RWPE2 (cell line): ENCODE measurements around the gene ICE1.

Experiments used
- ATAC-seq: fragments of 200-7000 bp; cut with Tn5 transposase; 3 replicates; pipeline ENCODE4 v1.9.1; 2021; ENCODE audit warnings: low read depth
- DNase-seq: peaks from one replicate; pipeline ENCODE4 v3.0.0-alpha.2; 2020; ENCODE audit warnings: low spot score
- H3K27ac ChIP-seq: fragments of 450-650 bp; 2 replicates; pipeline ENCODE4 v1.5.1; 2017; ENCODE audit warnings: mild to moderate bottlenecking; ENCODE audit not compliant: poor library complexity, severe bottlenecking
- H3K27me3 ChIP-seq: fragments of 250-450 bp; sonication (Bioruptor Pico); 2 replicates; pipeline ENCODE4 v1.5.1; 2021; ENCODE audit warnings: mild to moderate bottlenecking, moderate library complexity; ENCODE audit not compliant: insufficient read depth, poor library complexity, severe bottlenecking
- H3K36me3 ChIP-seq: fragments of 250-450 bp; sonication (Bioruptor Pico); 2 replicates; pipeline ENCODE4 v1.5.1; 2020; ENCODE audit warnings: low read depth, mild to moderate bottlenecking, moderate library complexity
- H3K4me1 ChIP-seq: fragments of 250-450 bp; sonication (Bioruptor Pico); 2 replicates; pipeline ENCODE4 v1.5.1; 2021; ENCODE audit warnings: mild to moderate bottlenecking, moderate library complexity; ENCODE audit not compliant: insufficient read depth, poor library complexity, severe bottlenecking
- H3K4me3 ChIP-seq: fragments of 250-450 bp; sonication (Bioruptor Pico); 2 replicates; pipeline ENCODE4 v1.5.1; 2021; ENCODE audit warnings: mild to moderate bottlenecking, moderate library complexity; ENCODE audit not compliant: severe bottlenecking
- H3K9me3 ChIP-seq: fragments of 250-450 bp; sonication (Bioruptor Pico); 2 replicates; pipeline ENCODE4 v1.5.1; 2021; ENCODE audit warnings: mild to moderate bottlenecking, moderate library complexity; ENCODE audit not compliant: severe bottlenecking
- TF ChIP-seq, protein P1 (sequence below): fragments of 450-650 bp; IDR thresholded peaks from one replicate; pipeline ENCODE4 v1.5.1; 2017; ENCODE audit warnings: mild to moderate bottlenecking, moderate library complexity; ENCODE audit not compliant: poor library complexity, severe bottlenecking

The ICE1 gene

DNA sequence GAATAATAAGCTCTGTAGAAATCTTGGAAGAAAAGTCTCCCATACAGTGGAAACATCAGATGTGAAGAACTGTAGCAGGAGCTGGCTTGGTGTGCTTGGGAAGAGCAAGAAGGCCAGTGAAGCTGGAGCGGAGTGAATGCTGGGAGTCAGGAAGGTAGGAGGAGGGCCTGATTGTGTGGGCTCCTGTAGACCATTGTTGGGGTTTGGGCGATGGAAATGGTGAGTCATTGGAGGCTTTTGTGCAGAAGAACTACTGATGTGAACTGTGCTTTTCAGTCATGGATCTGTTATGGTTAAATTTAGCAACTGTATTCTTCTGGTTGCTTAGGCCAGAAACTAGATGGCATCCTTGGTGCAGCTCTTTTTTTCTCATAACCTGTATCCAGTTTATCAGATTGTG, 2.3 kb downstream of the ICE1 start:
- DNase-seq = no peak
- H3K4me3 ChIP-seq = no peak overlapping the region
- H3K4me1 ChIP-seq = peaks cover 4% of the 10 kb centered on the region
- TF ChIP-seq, protein P1, sequence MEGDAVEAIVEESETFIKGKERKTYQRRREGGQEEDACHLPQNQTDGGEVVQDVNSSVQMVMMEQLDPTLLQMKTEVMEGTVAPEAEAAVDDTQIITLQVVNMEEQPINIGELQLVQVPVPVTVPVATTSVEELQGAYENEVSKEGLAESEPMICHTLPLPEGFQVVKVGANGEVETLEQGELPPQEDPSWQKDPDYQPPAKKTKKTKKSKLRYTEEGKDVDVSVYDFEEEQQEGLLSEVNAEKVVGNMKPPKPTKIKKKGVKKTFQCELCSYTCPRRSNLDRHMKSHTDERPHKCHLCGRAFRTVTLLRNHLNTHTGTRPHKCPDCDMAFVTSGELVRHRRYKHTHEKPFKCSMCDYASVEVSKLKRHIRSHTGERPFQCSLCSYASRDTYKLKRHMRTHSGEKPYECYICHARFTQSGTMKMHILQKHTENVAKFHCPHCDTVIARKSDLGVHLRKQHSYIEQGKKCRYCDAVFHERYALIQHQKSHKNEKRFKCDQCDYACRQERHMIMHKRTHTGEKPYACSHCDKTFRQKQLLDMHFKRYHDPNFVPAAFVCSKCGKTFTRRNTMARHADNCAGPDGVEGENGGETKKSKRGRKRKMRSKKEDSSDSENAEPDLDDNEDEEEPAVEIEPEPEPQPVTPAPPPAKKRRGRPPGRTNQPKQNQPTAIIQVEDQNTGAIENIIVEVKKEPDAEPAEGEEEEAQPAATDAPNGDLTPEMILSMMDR = no peak
- H3K36me3 ChIP-seq = peaks cover 14% of the 10 kb centered on the region; the same call in 1 of the 2 replicates
- no peak for ATAC-seq
- H3K27ac ChIP-seq = no peak overlapping the region
- no peaks in the 10 kb centered on the region for H3K9me3 ChIP-seq
- H3K27me3 ChIP-seq = no peaks in the 10 kb centered on the region

DNA sequence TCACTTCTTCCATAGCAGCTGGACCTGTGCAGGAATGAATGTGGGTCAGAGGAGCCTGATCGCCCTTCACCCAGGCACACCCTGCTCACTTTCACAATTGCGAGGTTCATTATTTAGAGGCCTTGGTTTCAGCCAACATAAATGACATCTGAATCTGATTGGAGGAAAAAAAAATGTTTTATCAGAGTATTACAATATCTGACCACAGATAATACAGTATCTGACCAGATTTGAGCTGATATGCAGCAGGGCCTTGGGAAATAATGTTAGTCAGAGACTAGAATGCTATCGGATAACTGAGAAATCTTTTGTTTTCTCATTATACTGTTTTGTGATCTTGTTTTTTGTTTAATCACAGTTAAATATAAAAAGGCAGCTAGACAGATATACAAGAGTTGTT, 7.7 kb downstream of the ICE1 start:
- H3K27me3 ChIP-seq = no peaks in the 10 kb centered on the region
- no peaks in the 10 kb centered on the region for H3K9me3 ChIP-seq
- ATAC-seq = no peak
- no peak overlapping the region for H3K4me3 ChIP-seq
- TF ChIP-seq, protein P1 = no peak
- DNase-seq = no peak
- H3K36me3 ChIP-seq = peaks cover 18% of the 10 kb centered on the region
- H3K27ac ChIP-seq = no peak overlapping the region
- peaks cover 17% of the 10 kb centered on the region for H3K4me1 ChIP-seq

DNA sequence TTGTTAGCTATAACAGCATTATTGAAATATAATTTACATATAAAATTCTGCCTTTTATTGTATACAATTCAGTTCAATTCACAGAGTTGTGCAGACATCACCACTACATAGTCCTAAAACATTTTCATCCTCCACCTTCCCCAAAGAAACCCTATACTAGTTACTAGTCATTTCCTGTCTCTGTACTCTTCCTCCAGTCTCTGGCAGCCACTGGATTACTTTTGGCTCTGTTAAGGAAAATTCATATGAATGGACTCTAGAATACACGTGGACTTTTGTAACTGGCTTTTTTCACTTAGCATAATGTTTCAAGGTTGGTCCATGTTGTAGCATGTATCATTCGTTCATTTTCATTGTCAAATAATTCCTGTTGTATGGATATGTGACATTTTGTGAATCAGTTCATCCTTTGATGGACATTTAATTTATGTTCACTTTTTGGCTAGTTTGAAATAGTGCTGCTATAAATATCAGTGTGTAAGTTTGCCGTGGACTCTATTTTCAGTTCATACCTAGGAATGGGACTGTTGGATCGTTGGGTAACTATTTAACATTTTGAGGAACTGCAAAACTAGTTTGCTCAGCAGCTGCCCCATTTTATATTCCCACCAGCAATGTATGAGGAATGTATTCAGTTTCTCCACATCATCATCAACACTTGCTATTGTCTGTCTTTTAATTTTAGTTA, 9.7 kb downstream of the ICE1 start:
- peaks cover 25% of the 10 kb centered on the region for H3K36me3 ChIP-seq
- peak overlapping the region; percentile 25 for H3K27ac ChIP-seq
- ATAC-seq = peak; percentile 94
- no peaks in the 10 kb centered on the region for H3K27me3 ChIP-seq
- no peaks in the 10 kb centered on the region for H3K9me3 ChIP-seq
- DNase-seq = no peak
- peaks cover 17% of the 10 kb centered on the region for H3K4me1 ChIP-seq
- TF ChIP-seq, protein P1 = no peak
- H3K4me3 ChIP-seq = no peak overlapping the region

DNA sequence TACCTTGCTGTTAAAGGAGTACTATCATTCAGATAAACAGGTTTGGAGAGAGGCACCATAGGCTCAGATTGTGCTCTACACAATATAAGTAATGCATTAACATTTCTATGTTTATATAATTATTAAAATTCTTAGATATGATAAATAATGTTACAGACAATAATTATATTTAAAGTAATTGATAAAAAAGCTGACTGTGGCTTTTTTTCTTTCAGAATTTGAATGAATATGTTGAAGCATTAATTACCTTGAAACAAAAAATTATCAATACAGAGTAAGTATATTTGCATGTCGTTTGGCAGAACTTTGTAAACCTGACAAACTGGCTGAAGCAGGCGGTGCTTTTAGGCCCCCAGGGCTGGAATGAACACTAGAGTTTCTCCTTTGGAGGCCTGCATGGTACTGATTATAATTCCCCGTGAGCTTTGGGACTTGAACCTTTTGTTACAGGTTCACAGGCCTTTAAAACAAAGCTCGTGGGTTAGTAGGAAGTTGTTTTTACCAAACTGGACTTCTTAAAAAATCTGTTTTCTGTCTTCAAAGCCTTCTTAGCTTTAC, 13.8 kb downstream of the ICE1 start:
- H3K4me3 ChIP-seq = no peak overlapping the region
- ATAC-seq = no peak
- H3K36me3 ChIP-seq = peaks cover 60% of the 10 kb centered on the region
- no peaks in the 10 kb centered on the region for H3K9me3 ChIP-seq
- H3K4me1 ChIP-seq = peaks cover 13% of the 10 kb centered on the region
- no peak for DNase-seq
- H3K27me3 ChIP-seq = no peaks in the 10 kb centered on the region
- TF ChIP-seq, protein P1 = no peak
- no peak overlapping the region for H3K27ac ChIP-seq
